Pancreas (tissue), 10 donors: ENCODE results near the gene STRN4. TPM values are rescaled to one million over a fixed set of nuclear protein-coding genes. Genes with fewer than 3 reads are reported as not detected.

Experiments
- ATAC-seq, 4 donors: fragments of 200-7000 bp; cut with Tn5 transposase; one replicate each; pipeline versions ENCODE4 v1.8.0 to v1.9.1; 2020; ENCODE audit warnings: mild to moderate bottlenecking in 4 of 4, moderate library complexity in 4 of 4
- DNase-seq, 6 donors: peaks; one replicate each; pipeline ENCODE4 v3.0.0-alpha.2; 2020
- FAIRE-seq: peaks from 2 replicates; lab custom pipeline; 2012; peaks lifted over from hg19 to GRCh38; lab: Jason Lieb, UNC
- H3K27ac ChIP-seq, 4 donors: fragments of 200-600 bp; sonication (generic); 1 replicate in 3 of 4; 2 replicates in 1 of 4; pipeline versions ENCODE4 v1.5.0 to v1.8.0; 2020
- H3K27me3 ChIP-seq, 4 donors: fragments of 200-600 bp; one replicate each; pipeline ENCODE4 v1.8.0; 2021
- H3K36me3 ChIP-seq, 3 donors: fragments of 200-600 bp; sonication (generic) in 1 of 3; one replicate each; pipeline versions ENCODE4 v1.5.0 to v1.8.0; 2020 to 2021
- H3K4me1 ChIP-seq, 3 donors: fragments of 200-600 bp; one replicate each; pipeline ENCODE4 v1.8.0; 2021
- H3K4me3 ChIP-seq, 4 donors: fragments of 200-600 bp; sonication (generic) in 2 of 4; one replicate each; pipeline versions ENCODE4 v1.5.0 to v1.8.0; 2020 to 2021
- H3K9me3 ChIP-seq, 4 donors: fragments of 200-600 bp; one replicate each; pipeline ENCODE4 v1.8.0; 2021
- CTCF ChIP-seq, 4 donors: fragments of 200-600 bp; sonication (generic) in 3 of 4; IDR thresholded peaks; one replicate each; pipeline versions ENCODE4 v1.5.0 to v1.8.0; 2021; ENCODE audit warnings: antibody characterized with exemption in 4 of 4
- WGBS, 2 donors: extraction: QIAGEN DNeasy Blood & Tissue Kit; methylation state at CpG; one replicate each; pipeline ENCODE4 v1.1.7; 2013; 5-methylcytosine and 5-hydroxymethylcytosine counted together
- intact Hi-C, 3 donors: fragments of 100-400 bp; cut with DNase I; formaldehyde crosslinking; loops; one replicate each; pipeline versions ENCODE4 v1.11.1 to v1.14.2; 2022
- microRNA-seq, 2 donors: library from miRNA; unstranded; fragments of <30 nt; microRNA quantifications; one replicate each; pipeline versions ENCODE4 to v1.1.0, GENCODE V29; 2019 to 2020
- polyA plus RNA-seq, 2 donors: library from polyadenylated mRNA; stranded (reverse); fragments of 200-250 nt; gene quantifications; one replicate each; pipeline ENCODE4 v1.2.3, GENCODE V29; 2013
- total RNA-seq, 6 donors: library from RNA; stranded (reverse); fragmentation: NEBNext Ultra II Directional in 4 of 6; extraction: Animal tissue kit (Norgen Biotek cat#: 25700) in 4 of 6; gene quantifications; one replicate each; pipeline versions ENCODE4 v1.2.1 to v1.2.4, GENCODE V29; 2021 to 2023
- donor health status: healthy with polysubstance abuse.
- donor health status: DM: no; HTN: no; CAD: no; lungs with moderate emphysema.
- donor health status: DM: no; HTN: no; CAD: no.
- donor health status: control.
- donor health status: control.
- donor health status: Bipolar disorder and iron deficiency.
- donor health status: DM: yes; HTN: yes; CAD: no.
- donor health status: DM: no; HTN: no; CAD: no.
- donor health status: DM: no; HTN: no; CAD: no.
- donor health status: DM: yes; HTN: yes; CAD: no.

STRN4 gene
- total and polyA plus RNA-seq, 8 donors = 26.4 to 48.0 (median 37.7) TPM

DNA sequence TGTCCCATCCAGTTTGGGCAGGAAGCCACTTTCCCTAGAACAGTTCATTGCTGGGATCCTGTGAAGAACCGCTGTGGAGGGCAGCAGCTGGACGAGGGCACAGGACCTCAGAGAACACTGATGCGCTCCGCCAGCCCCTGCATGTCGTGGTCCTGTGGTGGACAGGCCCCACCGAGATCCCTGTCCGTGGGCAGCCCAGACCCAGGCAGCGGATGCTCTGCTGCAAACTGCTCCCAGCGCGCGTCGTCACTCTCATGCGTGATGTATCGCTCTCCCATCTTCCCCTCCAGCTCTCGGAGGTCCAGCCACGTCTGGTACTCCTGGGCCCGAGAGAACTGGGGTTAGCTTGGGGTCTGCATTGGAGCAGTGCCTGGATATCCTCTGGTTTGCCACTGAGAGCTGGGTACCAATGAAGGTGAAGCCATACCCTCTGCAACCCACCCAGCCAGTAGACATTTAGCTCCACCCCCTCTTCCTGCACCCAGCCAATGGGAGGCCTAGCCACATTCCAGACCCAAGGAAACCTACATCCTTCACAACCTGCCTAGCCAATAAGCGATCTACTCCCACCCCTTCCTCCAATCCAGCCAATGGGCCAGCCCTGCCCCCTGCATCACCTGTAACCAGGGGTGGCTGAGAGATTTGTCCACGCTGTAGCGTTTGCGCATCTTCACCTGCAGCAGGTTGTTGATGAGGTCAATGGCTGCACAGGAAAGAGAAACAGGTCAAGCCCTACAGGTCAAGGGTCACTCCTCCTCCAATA, 71.7 kb downstream of the STRN4 start:
- H3K27ac ChIP-seq = no peak overlapping the region
- no peaks in the 10 kb centered on the region for H3K9me3 ChIP-seq
- no peaks in the 10 kb centered on the region for H3K4me1 ChIP-seq
- no peak for FAIRE-seq
- no peaks in the 10 kb centered on the region for H3K27me3 ChIP-seq
- no peak overlapping the region for H3K4me3 ChIP-seq
- TF ChIP-seq CTCF (IDR thresholded peaks at IDR 0.05) = no peak
- intact Hi-C loops = no loop called here
- peak in 1 of 6 donors; percentile 51 for DNase-seq
- peak in 3 of 4 donors; percentile 44 to 49 (median 47) for ATAC-seq
- 96% methylated on average over 21 of the region's 21 CpGs for WGBS, 2 donors
- peaks cover 0 to 7% (median 4%) of the 10 kb centered on the region in 3 donors for H3K36me3 ChIP-seq

DNA sequence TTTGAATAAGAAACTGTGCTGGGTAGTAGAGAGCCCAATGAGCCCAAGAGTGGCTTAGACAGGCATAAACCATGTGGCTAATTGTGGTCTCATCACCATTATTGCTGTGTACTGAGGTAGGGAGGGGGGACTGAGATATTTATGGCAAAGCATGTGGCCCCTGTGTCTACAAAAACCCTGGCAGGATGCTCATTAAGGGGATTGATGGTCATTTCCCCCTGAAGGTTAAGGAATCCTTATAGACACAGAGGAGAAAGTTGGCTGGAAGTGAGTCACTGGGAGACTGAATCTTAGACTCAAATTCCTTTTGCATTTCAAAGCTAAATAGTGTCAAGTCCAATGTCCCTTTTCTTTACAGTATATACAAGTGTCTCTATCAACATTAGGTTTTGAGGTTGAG, 75.4 kb downstream of the STRN4 start:
- Histone ChIP-seq H3K36me3 (peaks cover 0 to 7% (median 4%) of the 10 kb centered on the region in 3 donors), H3K27ac (no peak overlapping the region), H3K9me3 (no peaks in the 10 kb centered on the region), H3K4me1 (no peaks in the 10 kb centered on the region), H3K4me3 (no peak overlapping the region), H3K27me3 (no peaks in the 10 kb centered on the region)
- FAIRE-seq (no peak), DNase-seq (no peak), ATAC-seq (no peak)
- no peak for TF ChIP-seq CTCF (IDR thresholded peaks at IDR 0.05)
- intact Hi-C loops = no loop called here

Small RNAs within 50 kb of the gene (microRNA-seq; reads per million reads assigned to microRNA genes)
- 1.8 to 2.3 reads per million in 2 donors for gene MIR320E

Other genes starting within 250 kb of the STRN4 start
- 100 to 1,000 TPM in 1 of 6 donors, 10 to 100 TPM in 5; 59.6 to 127 (median 83.3) TPM for gene CALM3, start 145.1 kb downstream of the STRN4 start, total RNA-seq
- 10 to 100 TPM; 86.6 to 95.5 TPM for gene CALM3, start 145.1 kb downstream of the STRN4 start, polyA plus RNA-seq
- gene PTGIR, start 121.4 kb downstream of the STRN4 start, total RNA-seq = 1 to 10 TPM in 4 of 6 donors, under 1 TPM in 2; 0.56 to 4.6 (median 1.6) TPM
- 1 to 10 TPM; 3.5 TPM for gene PTGIR, start 121.4 kb downstream of the STRN4 start, polyA plus RNA-seq
- gene GNG8, start 110.2 kb downstream of the STRN4 start, total RNA-seq = not detected
- gene GNG8, start 110.2 kb downstream of the STRN4 start, polyA plus RNA-seq = not detected
- gene DACT3, start 85.3 kb downstream of the STRN4 start, total RNA-seq = 1 to 10 TPM in 2 of 6 donors, under 1 TPM in 4; 0.24 to 1.7 (median 0.48) TPM
- 1 to 10 TPM in 1 of 2 donors, under 1 TPM in 1; 0.89 to 1.3 TPM for gene DACT3, start 85.3 kb downstream of the STRN4 start, polyA plus RNA-seq
- 10 to 100 TPM; 13.8 to 33.5 (median 20.4) TPM for gene PRKD2, start 29.3 kb downstream of the STRN4 start, total RNA-seq
- 10 to 100 TPM; 61.1 to 90.3 TPM for gene PRKD2, start 29.3 kb downstream of the STRN4 start, polyA plus RNA-seq
- 1 to 10 TPM; 5.0 to 9.4 (median 6.5) TPM for gene FKRP, start 393 bp downstream of the STRN4 start, total RNA-seq
- 10 to 100 TPM; 16.6 to 17.4 TPM for gene FKRP, start 393 bp downstream of the STRN4 start, polyA plus RNA-seq
- gene SLC1A5, start 42.1 kb upstream of the STRN4 start, total RNA-seq = 100 to 1,000 TPM in 1 of 6 donors, 10 to 100 TPM in 4, 1 to 10 TPM in 1; 9.6 to 148 (median 15.9) TPM
- 10 to 100 TPM in 1 of 2 donors, 1 to 10 TPM in 1; 8.6 to 13.9 TPM for gene SLC1A5, start 42.1 kb upstream of the STRN4 start, polyA plus RNA-seq
- 10 to 100 TPM; 34.5 to 50.9 (median 39.3) TPM for gene AP2S1, start 104.4 kb upstream of the STRN4 start, total RNA-seq
- 10 to 100 TPM; 46.4 to 48.2 TPM for gene AP2S1, start 104.4 kb upstream of the STRN4 start, polyA plus RNA-seq
- gene ARHGAP35, start 114.5 kb upstream of the STRN4 start, total RNA-seq = 10 to 100 TPM; 14.6 to 26.8 (median 19.9) TPM
- gene ARHGAP35, start 114.5 kb upstream of the STRN4 start, polyA plus RNA-seq = 10 to 100 TPM in 1 of 2 donors, 1 to 10 TPM in 1; 8.4 to 12.7 TPM